Right kidney (tissue), 1 donor: ENCODE data around the gene PCDHB9.
"Not testable (repeated sequence)": the region's sequence is repeated elsewhere in the genome, so short reads cannot be mapped to it uniquely, and the experiment has no call there.

Source experiments
- DNase-seq: peaks from one replicate; pipeline ENCODE4 v3.0.0-alpha.2; 2016

Gene PCDHB9

GRCh38 chr5:141184117-141184855 is 2.7 kb upstream of the PCDHB9 start:
- DNase-seq, result not testable (repeated sequence)

GRCh38 chr5:141188682-141189081 is 1.7 kb downstream of the PCDHB9 start:
- not testable (repeated sequence) for DNase-seq

- not testable (repeated sequence) for DNase-seq
Observed at GRCh38 chr5:141189131-141189530, 2.2 kb downstream of the PCDHB9 start.

GRCh38 chr5:141192110-141192725 is 5.3 kb downstream of the PCDHB9 start, which contains the start of gene PCDHB10:
TSS of gene PCDHB10 (plus strand) at chr5:141192353. CDS start at chr5:141192553, 200 bp downstream.
- DNase-seq, result no peak

- not testable (repeated sequence) for DNase-seq
Observed at GRCh38 chr5:141194332-141194731, 7.4 kb downstream of the PCDHB9 start.

GRCh38 chr5:141196363-141196762 is 9.4 kb downstream of the PCDHB9 start:
- no peak for DNase-seq

- DNase-seq, result no peak
Observed at GRCh38 chr5:141199359-141200235, 12.6 kb downstream of the PCDHB9 start, which contains the start of gene PCDHB11. TSS of gene PCDHB11 (plus strand) at chr5:141199627. CDS start at chr5:141199775, 148 bp downstream.

GRCh38 chr5:141201126-141201525 is 14.2 kb downstream of the PCDHB9 start:
- not testable (repeated sequence) for DNase-seq

- not testable (repeated sequence) for DNase-seq
Observed at GRCh38 chr5:141201646-141202045, 14.7 kb downstream of the PCDHB9 start.

- no peak for DNase-seq
Observed at GRCh38 chr5:141208478-141208877, 21.5 kb downstream of the PCDHB9 start, which contains the start of gene PCDHB12. TSS of gene PCDHB12 (plus strand) at chr5:141208719. CDS start at chr5:141208908, 189 bp downstream.

- not testable (repeated sequence) for DNase-seq
Observed at GRCh38 chr5:141210281-141210680, 23.3 kb downstream of the PCDHB9 start.

- DNase-seq, result not testable (repeated sequence)
Observed at GRCh38 chr5:141210849-141211248, 23.9 kb downstream of the PCDHB9 start.

GRCh38 chr5:141213656-141214339 is 26.8 kb downstream of the PCDHB9 start, which contains the start of gene PCDHB13:
TSS of gene PCDHB13 (plus strand) at chr5:141213919. CDS start at chr5:141214124, 205 bp downstream.
- DNase-seq, result peak; percentile 27

GRCh38 chr5:141214583-141214982 is 27.6 kb downstream of the PCDHB9 start:
- DNase-seq, result not testable (repeated sequence)

GRCh38 chr5:141215504-141215903 is 28.5 kb downstream of the PCDHB9 start:
- not testable (repeated sequence) for DNase-seq

- not testable (repeated sequence) for DNase-seq
Observed at GRCh38 chr5:141216035-141216434, 29.1 kb downstream of the PCDHB9 start.

- no peak for DNase-seq
Observed at GRCh38 chr5:141223112-141223783, 36.3 kb downstream of the PCDHB9 start, which contains the start of gene PCDHB14. TSS of gene PCDHB14 (plus strand) at chr5:141223343. CDS start at chr5:141223506, 163 bp downstream.

- not testable (repeated sequence) for DNase-seq
Observed at GRCh38 chr5:141224844-141225243, 37.9 kb downstream of the PCDHB9 start.

- DNase-seq, result not testable (repeated sequence)
Observed at GRCh38 chr5:141225421-141225820, 38.5 kb downstream of the PCDHB9 start.

GRCh38 chr5:141234109-141234667 is 47.2 kb downstream of the PCDHB9 start:
- peak; percentile 19 for DNase-seq
